ENCODE measurements around the gene HMHB1.
A peak's percentile ranks its signal among the peaks of the same experiment; 100 is the strongest.

HMHB1 gene

DNA sequence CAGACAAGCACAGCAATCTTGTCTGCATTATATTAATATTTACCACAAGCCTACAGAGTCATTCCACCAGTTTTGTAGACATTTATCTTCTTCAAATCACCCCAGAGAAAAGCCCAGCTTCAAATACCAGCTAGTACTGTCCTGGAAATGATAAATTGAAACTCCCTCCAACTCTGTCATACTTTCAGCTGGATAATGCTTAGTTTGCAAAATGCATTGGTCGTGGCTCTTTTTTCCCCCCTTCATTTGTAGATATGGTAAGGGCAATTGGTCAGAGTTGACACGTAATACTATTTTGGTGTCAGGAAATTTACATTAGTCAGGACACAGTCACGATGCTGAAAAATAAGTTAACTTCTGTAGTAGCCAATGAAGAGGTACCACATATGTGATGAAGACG lies 21.2 kb downstream of the HMHB1 start:
- Histone ChIP-seq H3K36me3 (ENCODE audit: control insufficient read depth in 2 of 2, insufficient read depth in 2 of 2, low read length in 2 of 2) (no peaks in the 10 kb centered on the region), H3K27me3 (ENCODE audit: control insufficient read depth in 2 of 2, insufficient read depth in 2 of 2, low read length in 2 of 2) (no peaks in the 10 kb centered on the region), H3K4me1 (ENCODE audit: control insufficient read depth in 2 of 2, insufficient read depth in 2 of 2, low read length in 2 of 2) (no peaks in the 10 kb centered on the region), H3K4me3 (ENCODE audit: low read length in 2 of 2) (no peak overlapping the region), H3K9me3 (ENCODE audit: control insufficient read depth in 2 of 2, low read length in 2 of 2) (no peaks in the 10 kb centered on the region), H3K9ac (ENCODE audit: low read depth in 1 of 2, low read length in 2 of 2) (no peak overlapping the region), H3K27ac (ENCODE audit: low read depth in 2 of 2, low read length in 2 of 2) (no peak overlapping the region)

- Histone ChIP-seq H3K4me1 (ENCODE audit: control insufficient read depth in 2 of 2, insufficient read depth in 2 of 2, low read length in 2 of 2) (no peaks in the 10 kb centered on the region), H3K9me3 (ENCODE audit: control insufficient read depth in 2 of 2, low read length in 2 of 2) (no peaks in the 10 kb centered on the region), H3K4me3 (ENCODE audit: low read length in 2 of 2) (no peak overlapping the region), H3K36me3 (ENCODE audit: control insufficient read depth in 2 of 2, insufficient read depth in 2 of 2, low read length in 2 of 2) (no peaks in the 10 kb centered on the region), H3K27ac (ENCODE audit: low read depth in 2 of 2, low read length in 2 of 2) (no peak overlapping the region), H3K27me3 (ENCODE audit: control insufficient read depth in 2 of 2, insufficient read depth in 2 of 2, low read length in 2 of 2) (no peaks in the 10 kb centered on the region), H3K9ac (ENCODE audit: low read depth in 1 of 2, low read length in 2 of 2) (no peak overlapping the region)
These were observed 23.3 kb downstream of the HMHB1 start for GRCh38 chr5:143835251-143835650.

- Histone ChIP-seq H3K4me1 (ENCODE audit: control insufficient read depth in 2 of 2, insufficient read depth in 2 of 2, low read length in 2 of 2) (no peaks in the 10 kb centered on the region), H3K36me3 (ENCODE audit: control insufficient read depth in 2 of 2, insufficient read depth in 2 of 2, low read length in 2 of 2) (no peaks in the 10 kb centered on the region), H3K9me3 (ENCODE audit: control insufficient read depth in 2 of 2, low read length in 2 of 2) (no peaks in the 10 kb centered on the region), H3K9ac (ENCODE audit: low read depth in 1 of 2, low read length in 2 of 2) (no peak overlapping the region), H3K4me3 (ENCODE audit: low read length in 2 of 2) (no peak overlapping the region), H3K27ac (ENCODE audit: low read depth in 2 of 2, low read length in 2 of 2) (no peak overlapping the region), H3K27me3 (ENCODE audit: control insufficient read depth in 2 of 2, insufficient read depth in 2 of 2, low read length in 2 of 2) (no peaks in the 10 kb centered on the region)
These were observed 24.3 kb downstream of the HMHB1 start for GRCh38 chr5:143836161-143836725.

GRCh38 chr5:143837306-143837848 lies 25.4 kb downstream of the HMHB1 start:
- Histone ChIP-seq H3K9me3 (ENCODE audit: control insufficient read depth in 2 of 2, low read length in 2 of 2) (no peaks in the 10 kb centered on the region), H3K27me3 (ENCODE audit: control insufficient read depth in 2 of 2, insufficient read depth in 2 of 2, low read length in 2 of 2) (no peaks in the 10 kb centered on the region), H3K4me1 (ENCODE audit: control insufficient read depth in 2 of 2, insufficient read depth in 2 of 2, low read length in 2 of 2) (no peaks in the 10 kb centered on the region), H3K4me3 (ENCODE audit: low read length in 2 of 2) (no peak overlapping the region), H3K27ac (ENCODE audit: low read depth in 2 of 2, low read length in 2 of 2) (no peak overlapping the region), H3K36me3 (ENCODE audit: control insufficient read depth in 2 of 2, insufficient read depth in 2 of 2, low read length in 2 of 2) (no peaks in the 10 kb centered on the region), H3K9ac (ENCODE audit: low read depth in 1 of 2, low read length in 2 of 2) (no peak overlapping the region)

- no peak overlapping the region for H3K4me3 ChIP-seq (ENCODE audit: low read length in 2 of 2)
- H3K27me3 ChIP-seq (ENCODE audit: control insufficient read depth in 2 of 2, insufficient read depth in 2 of 2, low read length in 2 of 2) = no peaks in the 10 kb centered on the region
- no peak overlapping the region for H3K27ac ChIP-seq (ENCODE audit: low read depth in 2 of 2, low read length in 2 of 2)
- H3K9ac ChIP-seq (ENCODE audit: low read depth in 1 of 2, low read length in 2 of 2) = no peak overlapping the region
- no peaks in the 10 kb centered on the region for H3K36me3 ChIP-seq (ENCODE audit: control insufficient read depth in 2 of 2, insufficient read depth in 2 of 2, low read length in 2 of 2)
- no peaks in the 10 kb centered on the region for H3K9me3 ChIP-seq (ENCODE audit: control insufficient read depth in 2 of 2, low read length in 2 of 2)
- no peaks in the 10 kb centered on the region for H3K4me1 ChIP-seq (ENCODE audit: control insufficient read depth in 2 of 2, insufficient read depth in 2 of 2, low read length in 2 of 2)
These were observed 29.5 kb downstream of the HMHB1 start for GRCh38 chr5:143841446-143841845.

- no peaks in the 10 kb centered on the region for H3K4me1 ChIP-seq (ENCODE audit: control insufficient read depth in 2 of 2, insufficient read depth in 2 of 2, low read length in 2 of 2)
- H3K27me3 ChIP-seq (ENCODE audit: control insufficient read depth in 2 of 2, insufficient read depth in 2 of 2, low read length in 2 of 2) = no peaks in the 10 kb centered on the region
- no peaks in the 10 kb centered on the region for H3K36me3 ChIP-seq (ENCODE audit: control insufficient read depth in 2 of 2, insufficient read depth in 2 of 2, low read length in 2 of 2)
- no peak overlapping the region for H3K27ac ChIP-seq (ENCODE audit: low read depth in 2 of 2, low read length in 2 of 2)
- no peak overlapping the region for H3K4me3 ChIP-seq (ENCODE audit: low read length in 2 of 2)
- H3K9ac ChIP-seq (ENCODE audit: low read depth in 1 of 2, low read length in 2 of 2) = no peak overlapping the region
- H3K9me3 ChIP-seq (ENCODE audit: control insufficient read depth in 2 of 2, low read length in 2 of 2) = no peaks in the 10 kb centered on the region
These were observed 31.0 kb downstream of the HMHB1 start for GRCh38 chr5:143842920-143843319.

DNA sequence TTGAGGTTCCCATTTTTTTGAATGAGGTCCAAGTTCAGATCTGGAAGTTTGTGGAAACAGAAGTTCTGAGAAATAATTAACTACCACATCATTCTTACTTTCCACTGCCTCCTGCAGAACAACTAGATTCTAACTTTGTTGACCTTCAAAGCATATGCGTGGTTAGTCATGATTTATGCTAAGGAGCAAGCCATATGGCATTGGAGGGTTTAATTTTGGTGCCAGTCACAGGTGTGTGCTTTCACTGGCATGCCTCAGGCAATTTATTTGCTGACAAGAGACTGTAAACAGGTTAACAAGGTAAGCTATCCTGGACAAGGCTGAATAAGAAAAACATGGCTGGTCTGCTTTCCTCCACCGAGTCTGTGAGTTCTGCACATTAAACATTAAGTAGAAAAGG lies 31.5 kb downstream of the HMHB1 start:
- no peak overlapping the region for H3K27ac ChIP-seq (ENCODE audit: low read depth in 2 of 2, low read length in 2 of 2)
- no peak overlapping the region for H3K9ac ChIP-seq (ENCODE audit: low read depth in 1 of 2, low read length in 2 of 2)
- H3K4me3 ChIP-seq (ENCODE audit: low read length in 2 of 2) = no peak overlapping the region
- H3K27me3 ChIP-seq (ENCODE audit: control insufficient read depth in 2 of 2, insufficient read depth in 2 of 2, low read length in 2 of 2) = no peaks in the 10 kb centered on the region
- H3K4me1 ChIP-seq (ENCODE audit: control insufficient read depth in 2 of 2, insufficient read depth in 2 of 2, low read length in 2 of 2) = no peaks in the 10 kb centered on the region
- no peaks in the 10 kb centered on the region for H3K9me3 ChIP-seq (ENCODE audit: control insufficient read depth in 2 of 2, low read length in 2 of 2)
- no peaks in the 10 kb centered on the region for H3K36me3 ChIP-seq (ENCODE audit: control insufficient read depth in 2 of 2, insufficient read depth in 2 of 2, low read length in 2 of 2)

GRCh38 chr5:143850050-143850683 lies 38.2 kb downstream of the HMHB1 start:
- Histone ChIP-seq H3K36me3 (ENCODE audit: control insufficient read depth in 2 of 2, insufficient read depth in 2 of 2, low read length in 2 of 2) (no peaks in the 10 kb centered on the region), H3K9me3 (ENCODE audit: control insufficient read depth in 2 of 2, low read length in 2 of 2) (no peaks in the 10 kb centered on the region), H3K9ac (ENCODE audit: low read depth in 1 of 2, low read length in 2 of 2) (no peak overlapping the region), H3K27ac (ENCODE audit: low read depth in 2 of 2, low read length in 2 of 2) (no peak overlapping the region), H3K27me3 (ENCODE audit: control insufficient read depth in 2 of 2, insufficient read depth in 2 of 2, low read length in 2 of 2) (no peaks in the 10 kb centered on the region), H3K4me1 (ENCODE audit: control insufficient read depth in 2 of 2, insufficient read depth in 2 of 2, low read length in 2 of 2) (no peaks in the 10 kb centered on the region), H3K4me3 (ENCODE audit: low read length in 2 of 2) (peak overlapping the region in 1 of 2 donors; percentile 22)

- no peaks in the 10 kb centered on the region for H3K27me3 ChIP-seq (ENCODE audit: control insufficient read depth in 2 of 2, insufficient read depth in 2 of 2, low read length in 2 of 2)
- no peaks in the 10 kb centered on the region for H3K9me3 ChIP-seq (ENCODE audit: control insufficient read depth in 2 of 2, low read length in 2 of 2)
These were observed 39.4 kb downstream of the HMHB1 start for GRCh38 chr5:143851383-143851782.

DNA sequence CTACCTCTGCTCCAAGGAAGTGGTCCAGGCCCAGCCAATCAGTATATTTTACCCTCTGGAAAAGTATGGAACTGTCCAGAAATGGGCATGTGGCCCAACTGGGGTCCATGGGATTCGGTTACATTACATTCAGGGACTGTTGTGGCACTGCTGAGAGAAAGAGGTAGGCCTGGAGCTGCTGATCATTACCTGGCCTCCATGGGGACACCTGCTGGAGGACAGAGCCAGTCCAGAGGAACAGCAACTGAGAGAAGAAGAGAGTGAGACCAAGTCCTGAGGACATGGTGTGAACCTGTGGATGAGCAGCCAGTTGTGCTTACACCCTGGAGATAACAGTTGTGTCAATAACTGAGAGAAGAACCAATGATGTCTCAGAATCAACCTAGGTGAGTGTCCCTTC lies 48.2 kb downstream of the HMHB1 start:
- Histone ChIP-seq H3K9me3 (ENCODE audit: control insufficient read depth in 2 of 2, low read length in 2 of 2) (no peaks in the 10 kb centered on the region), H3K27me3 (ENCODE audit: control insufficient read depth in 2 of 2, insufficient read depth in 2 of 2, low read length in 2 of 2) (no peaks in the 10 kb centered on the region), H3K27ac (ENCODE audit: low read depth in 2 of 2, low read length in 2 of 2) (no peak overlapping the region), H3K36me3 (ENCODE audit: control insufficient read depth in 2 of 2, insufficient read depth in 2 of 2, low read length in 2 of 2) (no peaks in the 10 kb centered on the region), H3K4me3 (ENCODE audit: low read length in 2 of 2) (no peak overlapping the region), H3K9ac (ENCODE audit: low read depth in 1 of 2, low read length in 2 of 2) (no peak overlapping the region), H3K4me1 (ENCODE audit: control insufficient read depth in 2 of 2, insufficient read depth in 2 of 2, low read length in 2 of 2) (no peaks in the 10 kb centered on the region)

More at GRCh38 chr5:143851383-143851782, 39.4 kb downstream of the HMHB1 start:
- no peaks in the 10 kb centered on the region for H3K4me1 ChIP-seq (ENCODE audit: control insufficient read depth in 2 of 2, insufficient read depth in 2 of 2, low read length in 2 of 2)
- H3K4me3 ChIP-seq (ENCODE audit: low read length in 2 of 2) = no peak overlapping the region
- H3K27ac ChIP-seq (ENCODE audit: low read depth in 2 of 2, low read length in 2 of 2) = no peak overlapping the region
- no peaks in the 10 kb centered on the region for H3K36me3 ChIP-seq (ENCODE audit: control insufficient read depth in 2 of 2, insufficient read depth in 2 of 2, low read length in 2 of 2)
- H3K9ac ChIP-seq (ENCODE audit: low read depth in 1 of 2, low read length in 2 of 2) = no peak overlapping the region
